Gastrocnemius medialis (tissue), 4 donors: Measurements from ENCODE around the gene PP2D1.

ENCODE experiments used
- POLR2A ChIP-seq, 2 donors: fragments of 450-650 bp; IDR thresholded peaks; one replicate each; pipeline ENCODE4 v1.6.1; 2017; ENCODE audit warnings: antibody characterized with exemption in 2 of 2, mild to moderate bottlenecking in 2 of 2, moderate library complexity in 2 of 2
- TF ChIP-seq, protein P1 (sequence below), 5 experiments: fragments of 450-650 bp in 3 of 5; fragments of 200-600 bp in 2 of 5; sonication (generic) in 2 of 5; IDR thresholded peaks in 4 of 5; conservative IDR thresholded peaks in 1 of 5; 1 replicate in 4 of 5; 2 replicates in 1 of 5; pipeline ENCODE4 v1.5.1; 2016 to 2019; ENCODE audit warnings: antibody characterized with exemption in 5 of 5, mild to moderate bottlenecking in 3 of 5, moderate library complexity in 3 of 5

DNA sequence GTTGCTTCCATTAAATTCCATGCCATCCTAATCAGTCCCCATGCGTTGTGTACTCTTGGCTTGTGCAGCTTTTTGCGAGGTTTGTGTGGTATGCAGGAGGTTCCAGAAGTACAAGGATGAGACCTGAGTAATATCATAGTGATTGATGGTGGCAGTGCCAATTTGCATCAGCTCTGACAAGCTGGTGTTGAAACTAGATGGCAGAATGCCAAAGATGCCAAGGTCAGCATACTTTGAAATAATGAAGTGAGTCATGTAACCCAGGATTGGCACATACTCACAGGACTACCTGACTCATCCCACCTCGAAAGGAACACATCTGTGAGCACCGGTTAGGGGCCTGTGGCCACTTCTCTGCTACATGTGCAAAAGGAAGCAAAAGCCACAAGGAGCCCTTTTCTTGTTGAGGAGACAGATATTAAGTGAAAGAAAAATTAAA lies 42.5 kb upstream of the PP2D1 start:
- TF ChIP-seq, protein P1, sequence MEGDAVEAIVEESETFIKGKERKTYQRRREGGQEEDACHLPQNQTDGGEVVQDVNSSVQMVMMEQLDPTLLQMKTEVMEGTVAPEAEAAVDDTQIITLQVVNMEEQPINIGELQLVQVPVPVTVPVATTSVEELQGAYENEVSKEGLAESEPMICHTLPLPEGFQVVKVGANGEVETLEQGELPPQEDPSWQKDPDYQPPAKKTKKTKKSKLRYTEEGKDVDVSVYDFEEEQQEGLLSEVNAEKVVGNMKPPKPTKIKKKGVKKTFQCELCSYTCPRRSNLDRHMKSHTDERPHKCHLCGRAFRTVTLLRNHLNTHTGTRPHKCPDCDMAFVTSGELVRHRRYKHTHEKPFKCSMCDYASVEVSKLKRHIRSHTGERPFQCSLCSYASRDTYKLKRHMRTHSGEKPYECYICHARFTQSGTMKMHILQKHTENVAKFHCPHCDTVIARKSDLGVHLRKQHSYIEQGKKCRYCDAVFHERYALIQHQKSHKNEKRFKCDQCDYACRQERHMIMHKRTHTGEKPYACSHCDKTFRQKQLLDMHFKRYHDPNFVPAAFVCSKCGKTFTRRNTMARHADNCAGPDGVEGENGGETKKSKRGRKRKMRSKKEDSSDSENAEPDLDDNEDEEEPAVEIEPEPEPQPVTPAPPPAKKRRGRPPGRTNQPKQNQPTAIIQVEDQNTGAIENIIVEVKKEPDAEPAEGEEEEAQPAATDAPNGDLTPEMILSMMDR (IDR thresholded peaks at IDR 0.05 in 4 of 5, conservative IDR thresholded peaks at IDR 0.05 in 1 of 5): no peak
- no peak for TF ChIP-seq POLR2A (IDR thresholded peaks at IDR 0.05)
